ENCODE measurements around the gene TNFSF12.
A peak's percentile ranks its signal among the peaks of the same experiment; 100 is the strongest.

TNFSF12 gene

DNA sequence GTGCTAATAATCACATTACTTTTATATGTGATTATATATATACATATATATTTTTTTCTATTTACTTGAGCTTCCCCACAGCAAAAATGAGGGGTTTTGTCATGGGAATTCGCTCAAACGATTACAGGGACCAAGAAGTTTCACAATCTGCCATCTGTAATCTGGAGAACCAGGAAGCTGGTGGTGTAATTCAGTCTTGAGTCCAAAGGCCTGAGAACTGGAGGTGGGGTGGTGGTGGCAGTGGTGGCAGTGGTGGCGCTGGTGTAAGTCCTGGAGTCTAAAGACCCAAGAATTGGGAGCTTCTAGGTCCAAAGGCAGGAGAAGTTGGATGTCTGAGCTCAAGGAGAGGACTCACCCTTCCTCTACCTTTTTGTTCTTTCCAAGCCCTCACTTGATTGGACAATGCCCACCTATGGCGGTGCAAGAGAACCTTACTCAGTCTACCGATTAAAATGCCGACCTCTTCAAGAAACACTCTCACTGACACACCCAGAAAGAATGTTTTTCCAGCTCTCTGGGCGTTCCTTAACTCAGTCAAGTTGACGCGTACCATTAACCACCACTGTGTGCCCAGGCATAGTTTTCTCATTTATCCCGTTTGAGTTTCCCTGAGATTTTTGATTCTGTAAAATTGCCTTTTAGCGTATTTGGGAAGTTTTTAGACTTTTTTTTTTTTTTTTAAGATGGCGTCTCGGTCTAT lies 32.8 kb upstream of the TNFSF12 start:
- DNase-seq: no peak
- Mint-ChIP-seq H3K36me3 (peaks cover 25% of the 10 kb centered on the region), H3K9me3 (no peaks in the 10 kb centered on the region), H3K27me3 (no peaks in the 10 kb centered on the region), H3K4me1 (peaks cover 2% of the 10 kb centered on the region), H3K27ac (no peak overlapping the region), H3K4me3 (no peak overlapping the region)
- CTCF ChIA-PET: interaction anchor here (0.9 to 5.8 kb wide), 12 partner anchors 8 to 172 kb away, joined by 3 to 157 read pairs (median 8); partner anchors contain the start of genes SENP3, SOX15, TNFSF12 and TNFSF13

DNA sequence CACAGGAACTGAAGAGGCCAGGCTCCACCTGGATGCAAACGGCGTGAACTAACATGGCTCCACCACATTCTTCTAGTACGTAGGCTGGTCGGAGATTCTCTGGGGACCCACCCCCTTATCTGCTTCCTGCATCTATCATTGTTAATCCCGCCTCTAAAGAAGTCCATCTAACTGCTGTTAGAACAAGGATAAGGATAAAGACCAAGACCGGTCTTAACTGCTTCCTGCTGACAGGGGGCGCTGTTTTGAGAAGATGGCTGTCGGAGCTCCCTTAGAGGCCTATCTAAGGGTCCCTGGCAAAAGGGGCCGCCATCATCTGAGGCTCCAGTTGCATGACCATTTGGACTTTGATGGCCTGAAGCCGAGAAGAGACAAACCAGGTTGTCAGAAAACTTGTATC lies 25.8 kb upstream of the TNFSF12 start:
- Mint-ChIP-seq H3K36me3 (peaks cover 7% of the 10 kb centered on the region), H3K27ac (no peak overlapping the region), H3K27me3 (peaks cover 6% of the 10 kb centered on the region), H3K9me3 (peaks cover 11% of the 10 kb centered on the region), H3K4me1 (peaks cover 4% of the 10 kb centered on the region), H3K4me3 (no peak overlapping the region)
- CTCF ChIA-PET: interaction anchor here (0.9 to 5.1 kb wide), 10 partner anchors 9 to 193 kb away, joined by 3 to 26 read pairs (median 5); partner anchors contain the start of genes SENP3, SOX15 and TNFSF13
- DNase-seq: peak; percentile 58

DNA sequence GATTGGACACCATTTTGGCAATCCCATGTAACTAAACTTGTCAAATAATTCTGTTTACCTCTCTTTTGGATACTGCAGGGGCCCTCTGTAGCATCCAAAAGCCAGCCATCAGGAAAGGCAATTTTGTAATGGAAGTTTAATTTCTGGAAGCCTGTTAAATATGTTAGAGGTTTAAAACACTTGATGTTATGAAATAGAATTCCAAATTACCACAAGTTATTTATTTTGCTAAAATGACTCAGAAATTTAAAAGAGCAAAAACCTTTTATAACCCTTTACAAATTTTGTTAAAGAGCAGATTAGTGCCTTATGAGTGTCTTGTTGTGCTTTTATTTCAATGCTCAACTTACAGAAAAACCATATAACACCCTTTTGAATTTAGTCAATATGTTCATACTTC lies 20.0 kb upstream of the TNFSF12 start:
- Mint-ChIP-seq H3K36me3 (peaks cover 13% of the 10 kb centered on the region), H3K4me1 (no peaks in the 10 kb centered on the region), H3K9me3 (peaks cover 22% of the 10 kb centered on the region), H3K27ac (no peak overlapping the region), H3K4me3 (no peak overlapping the region), H3K27me3 (peaks cover 6% of the 10 kb centered on the region)
- CTCF ChIA-PET: no interaction called here
- DNase-seq: no peak

DNA sequence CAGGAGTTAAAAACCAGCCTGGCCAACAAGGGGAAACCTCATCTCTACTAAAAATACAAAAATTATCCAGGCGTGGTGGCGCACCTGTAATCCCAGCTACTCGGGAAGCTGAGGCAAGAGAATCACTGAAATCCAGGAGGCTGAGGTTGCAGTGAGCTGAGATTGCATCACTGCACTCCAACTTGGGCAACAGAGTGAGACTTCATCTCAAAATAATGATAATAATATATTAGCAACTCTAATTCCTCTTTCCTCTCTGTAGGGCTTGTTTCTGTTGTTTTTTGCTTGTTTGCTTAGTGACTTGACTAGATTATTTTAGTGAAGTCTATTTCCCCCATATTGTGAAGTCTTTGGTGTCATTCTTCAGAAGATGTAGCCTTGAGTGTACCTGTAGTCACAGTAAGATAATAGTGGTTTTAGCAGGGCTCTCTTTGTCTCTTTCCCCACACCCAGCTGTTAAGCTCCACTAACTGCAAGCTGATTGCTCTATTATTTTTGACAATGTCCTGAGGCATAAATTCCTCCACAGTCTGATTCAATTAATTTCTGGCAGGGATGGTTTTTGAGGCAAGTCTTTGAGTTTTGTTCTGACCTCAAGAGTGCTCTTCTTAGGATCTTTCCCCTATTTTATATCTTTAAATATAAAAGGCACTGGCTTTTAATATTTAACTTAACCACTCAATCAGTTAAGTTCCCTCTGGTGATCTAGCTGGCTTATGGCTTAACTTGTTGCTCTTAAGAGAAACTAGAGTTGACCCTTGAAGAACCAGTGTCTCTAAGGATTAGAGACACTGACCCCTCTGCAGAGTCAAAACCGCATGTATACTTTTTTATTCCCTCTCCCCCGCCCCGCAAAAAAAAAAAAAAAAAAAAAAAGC lies 18.6 kb upstream of the TNFSF12 start:
- Mint-ChIP-seq H3K36me3 (peaks cover 13% of the 10 kb centered on the region), H3K4me3 (no peak overlapping the region), H3K27me3 (no peaks in the 10 kb centered on the region), H3K9me3 (peaks cover 22% of the 10 kb centered on the region), H3K27ac (no peak overlapping the region), H3K4me1 (no peaks in the 10 kb centered on the region)
- DNase-seq: no peak
- CTCF ChIA-PET: interaction anchor here (1.0 kb wide), 1 partner anchor 30 kb away, joined by 3 read pairs; no protein-coding TSS in a partner anchor

DNA sequence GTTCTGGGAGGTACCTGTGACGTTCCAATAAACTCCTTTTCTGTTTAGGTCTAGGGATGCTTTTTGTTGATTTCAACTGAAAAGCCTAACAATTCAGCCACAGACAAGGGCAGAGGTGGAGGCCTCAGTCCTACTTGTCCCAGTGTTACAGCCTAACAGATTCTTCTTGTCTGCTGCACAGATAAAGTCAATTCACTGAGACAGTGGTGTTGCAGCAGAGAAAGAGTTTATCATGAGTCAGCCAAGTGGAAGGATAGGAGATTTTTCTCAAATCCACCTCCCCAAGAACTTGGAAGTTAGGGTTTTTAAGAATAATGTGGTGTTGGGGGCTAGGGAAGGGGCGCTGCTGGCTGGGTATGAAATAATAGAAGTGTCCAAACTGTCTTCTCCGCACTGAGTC lies 10.8 kb upstream of the TNFSF12 start:
- Mint-ChIP-seq H3K9me3 (peaks cover 10% of the 10 kb centered on the region), H3K36me3 (peaks cover 1% of the 10 kb centered on the region), H3K27ac (no peak overlapping the region), H3K4me3 (no peak overlapping the region), H3K27me3 (peaks cover 20% of the 10 kb centered on the region), H3K4me1 (no peaks in the 10 kb centered on the region)
- DNase-seq: no peak
- CTCF ChIA-PET: interaction anchor here (0.7 to 2.9 kb wide), 2 partner anchors 16 to 22 kb away, joined by 4 to 7 read pairs; no protein-coding TSS in a partner anchor

DNA sequence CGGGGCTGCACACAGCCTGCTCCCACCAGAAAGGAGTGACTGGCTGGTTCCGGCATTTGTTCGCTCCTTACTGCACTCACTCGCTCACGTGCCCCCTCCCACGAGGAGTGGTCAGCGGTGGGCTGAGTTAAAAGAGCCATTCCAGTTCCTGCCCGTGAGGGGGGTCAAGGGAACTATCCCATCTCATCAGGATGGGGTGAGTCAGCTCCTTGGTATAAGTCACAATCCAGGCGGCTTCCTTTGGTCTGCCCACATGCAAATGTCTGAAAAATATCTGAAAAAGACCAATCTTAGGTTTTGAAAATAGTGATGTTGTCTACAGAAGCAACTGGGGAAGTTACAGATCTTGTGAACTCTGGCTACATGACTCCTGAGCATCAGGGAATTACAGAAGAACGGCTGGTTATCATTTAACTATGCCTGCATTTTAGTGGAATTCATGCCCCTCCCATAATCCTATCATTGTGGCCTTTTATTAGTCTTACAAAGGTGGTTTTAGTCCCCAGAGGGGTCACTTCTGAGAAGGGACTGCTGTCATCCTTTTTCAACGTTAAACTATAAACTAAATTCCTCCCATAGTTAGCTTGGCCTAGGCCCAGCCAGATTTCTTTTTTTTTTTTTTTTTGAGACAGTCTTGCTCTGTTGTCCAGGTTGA lies 9.8 kb upstream of the TNFSF12 start:
- H3K4me1 Mint-ChIP-seq: no peaks in the 10 kb centered on the region
- DNase-seq: no peak
- no peak overlapping the region for H3K4me3 Mint-ChIP-seq
- peaks cover 10% of the 10 kb centered on the region for H3K9me3 Mint-ChIP-seq
- H3K27me3 Mint-ChIP-seq: peaks cover 22% of the 10 kb centered on the region
- no peak overlapping the region for H3K27ac Mint-ChIP-seq
- H3K36me3 Mint-ChIP-seq: peaks cover 1% of the 10 kb centered on the region
- CTCF ChIA-PET: interaction anchor here (2.9 kb wide), 1 partner anchor 21 kb away, joined by 7 read pairs; no protein-coding TSS in a partner anchor

DNA sequence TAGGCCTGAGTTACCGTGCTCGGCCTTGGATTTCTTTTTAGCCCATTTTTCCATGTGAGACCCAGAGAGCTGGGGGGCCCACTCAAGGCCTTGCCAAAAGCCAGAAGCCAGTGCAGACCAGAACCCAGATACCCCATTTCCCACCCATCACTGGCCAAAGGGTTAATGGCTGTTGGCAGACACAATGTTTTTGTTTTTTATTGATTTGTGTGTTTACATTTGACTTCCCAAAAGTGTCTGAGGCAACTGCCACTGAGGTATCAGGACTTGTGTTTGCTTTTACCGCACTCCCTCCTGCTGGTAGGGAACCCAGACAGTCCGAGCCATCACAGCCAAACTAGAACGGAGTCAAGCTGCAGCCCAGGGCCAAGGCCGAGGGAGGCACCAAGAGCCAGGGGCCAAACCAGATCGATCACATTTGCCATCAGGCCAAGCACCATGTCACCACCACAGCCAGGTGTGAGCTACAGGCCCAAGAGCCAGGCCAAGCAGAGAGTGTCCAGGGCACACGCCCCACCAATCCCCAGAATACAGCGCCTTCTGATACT lies 7.7 kb upstream of the TNFSF12 start:
- Mint-ChIP-seq H3K27me3 (peaks cover 22% of the 10 kb centered on the region), H3K9me3 (peaks cover 10% of the 10 kb centered on the region), H3K36me3 (peaks cover 1% of the 10 kb centered on the region), H3K4me1 (no peaks in the 10 kb centered on the region), H3K4me3 (no peak overlapping the region), H3K27ac (no peak overlapping the region)
- CTCF ChIA-PET: interaction anchor here (0.6 to 1.3 kb wide), 3 partner anchors 11 to 589 kb away, joined by 3 read pairs; no protein-coding TSS in a partner anchor
- DNase-seq: no peak

DNA sequence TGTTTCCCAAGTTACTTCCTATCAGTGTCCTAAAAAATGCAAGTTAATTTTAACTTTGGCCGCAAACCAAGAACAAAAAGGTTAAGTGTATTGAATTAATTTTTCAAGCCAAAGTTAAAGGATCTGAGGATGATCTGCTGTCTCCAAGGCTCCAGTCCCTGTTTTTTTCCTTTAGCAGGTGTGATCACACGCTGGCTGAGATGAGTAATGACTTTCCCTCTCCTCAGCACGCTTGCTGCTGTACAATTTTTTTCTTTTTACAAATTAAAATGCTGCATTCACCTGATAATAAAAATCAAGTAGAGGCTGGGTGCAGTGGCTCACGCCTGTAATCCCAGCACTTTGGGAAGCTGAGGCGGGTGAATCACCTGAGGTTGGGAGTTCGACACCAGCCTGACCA lies 3.9 kb upstream of the TNFSF12 start:
- DNase-seq: no peak
- peaks cover 12% of the 10 kb centered on the region for H3K36me3 Mint-ChIP-seq
- H3K4me1 Mint-ChIP-seq: peaks cover 20% of the 10 kb centered on the region
- no peak overlapping the region for H3K27ac Mint-ChIP-seq
- H3K27me3 Mint-ChIP-seq: peaks cover 11% of the 10 kb centered on the region
- CTCF ChIA-PET: no interaction called here
- no peaks in the 10 kb centered on the region for H3K9me3 Mint-ChIP-seq
- no peak overlapping the region for H3K4me3 Mint-ChIP-seq

DNA sequence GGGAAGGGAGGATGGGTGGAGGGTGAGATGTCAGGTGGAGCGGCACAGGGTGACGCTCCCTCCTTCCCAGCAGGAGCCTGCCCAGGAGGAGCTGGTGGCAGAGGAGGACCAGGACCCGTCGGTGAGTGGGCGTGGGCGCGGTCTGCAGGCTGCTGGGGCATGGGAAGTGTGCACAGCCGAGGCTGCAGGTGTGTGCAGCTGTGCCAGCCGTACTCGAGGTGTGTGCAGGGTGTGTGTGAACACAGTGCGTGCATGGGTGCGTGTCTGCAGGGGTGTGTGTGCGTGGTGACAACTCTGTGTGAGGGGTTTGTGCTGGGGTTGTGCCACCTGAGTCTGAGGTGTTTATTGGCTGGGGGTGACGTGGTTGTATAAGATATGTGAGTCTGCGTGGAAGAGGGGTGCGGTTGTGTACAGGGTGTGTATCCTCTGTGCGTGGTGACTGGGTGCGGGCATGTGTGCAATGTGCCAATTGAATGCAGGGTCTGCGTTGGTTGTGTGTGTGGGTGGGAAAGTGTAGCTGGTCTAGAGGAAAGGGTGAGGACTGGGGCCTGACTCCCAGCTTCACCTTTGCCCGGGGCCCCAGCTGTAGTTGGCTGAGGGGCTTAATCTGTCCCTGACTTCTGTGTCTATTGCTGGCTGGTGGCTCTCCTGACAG lies 670 bp downstream of the TNFSF12 start:
- Mint-ChIP-seq H3K4me1 (peaks cover 63% of the 10 kb centered on the region), H3K27me3 (no peaks in the 10 kb centered on the region), H3K36me3 (peaks cover 42% of the 10 kb centered on the region), H3K4me3 (peak overlapping the region; percentile 86), H3K9me3 (no peaks in the 10 kb centered on the region), H3K27ac (peak overlapping the region; percentile 86)
- DNase-seq: peak; percentile 68
- CTCF ChIA-PET: interaction anchor here (0.8 to 4.6 kb wide), 3 partner anchors 11 to 34 kb away, joined by 3 to 26 read pairs (median 7); partner anchors contain the start of gene SENP3

DNA sequence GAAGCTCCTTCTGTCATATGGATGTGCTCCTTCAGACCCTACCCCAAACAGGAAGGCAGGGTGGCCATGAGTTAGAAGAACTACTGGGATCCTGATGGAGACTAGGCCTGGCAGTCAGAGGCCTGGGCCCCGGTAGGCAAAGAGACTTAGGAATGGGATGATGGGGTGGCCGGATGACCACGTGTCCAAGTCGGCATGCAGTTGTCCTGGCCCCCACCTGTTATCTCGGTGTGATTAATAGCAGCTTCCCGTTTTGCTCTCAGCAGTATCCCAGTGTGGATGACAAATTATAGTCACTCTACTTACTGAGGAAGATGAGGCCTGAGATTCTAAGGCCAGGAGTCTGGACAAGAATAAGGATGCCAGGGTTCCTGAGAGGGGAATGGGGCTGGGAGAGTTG lies 1.5 kb downstream of the TNFSF12 start:
- Mint-ChIP-seq H3K27me3 (no peaks in the 10 kb centered on the region), H3K4me3 (peak overlapping the region; percentile 86), H3K9me3 (no peaks in the 10 kb centered on the region), H3K4me1 (peaks cover 71% of the 10 kb centered on the region), H3K36me3 (peaks cover 47% of the 10 kb centered on the region), H3K27ac (peak overlapping the region; percentile 86)
- no peak for DNase-seq
- CTCF ChIA-PET: interaction anchor here (1.0 to 4.6 kb wide), 2 partner anchors 11 to 36 kb away, joined by 3 to 26 read pairs; partner anchors contain the start of gene SENP3

DNA sequence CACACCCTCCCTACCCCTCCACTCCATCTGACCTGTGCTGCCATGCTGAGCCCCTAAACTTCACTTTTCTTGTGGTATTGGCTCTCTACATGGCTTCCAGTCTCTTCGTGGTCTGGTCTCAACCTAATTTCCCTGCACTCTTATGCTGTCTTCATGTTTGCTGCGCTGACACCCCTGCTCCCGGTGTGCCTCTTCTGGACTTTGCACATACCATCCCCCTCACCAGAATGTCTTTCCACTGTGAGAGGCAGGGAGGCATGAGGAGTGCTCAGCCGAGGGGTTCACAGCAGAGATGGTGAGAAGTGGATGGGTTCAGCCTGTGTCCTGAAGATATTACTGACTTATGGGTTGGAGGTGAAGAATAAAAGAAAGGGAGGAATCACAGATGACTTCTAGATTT lies 2.5 kb downstream of the TNFSF12 start:
- Mint-ChIP-seq H3K9me3 (no peaks in the 10 kb centered on the region), H3K4me1 (peaks cover 77% of the 10 kb centered on the region), H3K27ac (peak overlapping the region; percentile 86), H3K27me3 (no peaks in the 10 kb centered on the region), H3K4me3 (peak overlapping the region; percentile 86), H3K36me3 (peaks cover 52% of the 10 kb centered on the region)
- DNase-seq: no peak
- CTCF ChIA-PET: interaction anchor here (1.2 to 1.4 kb wide), 2 partner anchors 9 to 37 kb away, joined by 4 to 11 read pairs; no protein-coding TSS in a partner anchor

DNA sequence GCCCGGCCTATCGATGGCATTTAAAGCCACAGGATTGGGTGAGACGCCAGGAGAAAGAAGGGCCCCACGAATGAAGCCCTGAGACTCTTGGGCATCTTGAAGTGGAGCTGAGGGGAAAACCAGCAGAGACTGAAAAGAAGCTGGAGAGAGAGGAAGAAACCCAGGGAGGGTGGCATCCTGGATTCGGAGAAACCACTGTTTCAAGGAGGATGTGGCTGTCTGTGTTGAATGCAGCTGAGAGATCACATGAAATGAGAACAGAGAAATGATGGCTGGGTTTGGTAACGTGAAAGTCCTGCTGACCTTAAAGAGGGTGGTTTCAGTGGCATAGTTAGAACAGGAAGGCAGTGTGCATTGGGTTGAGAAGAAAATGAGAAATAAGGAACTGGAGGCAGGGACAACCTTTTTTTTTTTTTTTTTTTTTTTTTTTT lies 3.8 kb downstream of the TNFSF12 start:
- CTCF ChIA-PET: interaction anchor here (0.9 to 1.4 kb wide), 6 partner anchors 8 to 197 kb away, joined by 3 to 11 read pairs (median 4); no protein-coding TSS in a partner anchor
- Mint-ChIP-seq H3K27ac (peak overlapping the region; percentile 86), H3K9me3 (no peaks in the 10 kb centered on the region), H3K4me3 (peak overlapping the region; percentile 45), H3K27me3 (no peaks in the 10 kb centered on the region), H3K36me3 (peaks cover 58% of the 10 kb centered on the region), H3K4me1 (peaks cover 81% of the 10 kb centered on the region)
- peak; percentile 78 for DNase-seq

DNA sequence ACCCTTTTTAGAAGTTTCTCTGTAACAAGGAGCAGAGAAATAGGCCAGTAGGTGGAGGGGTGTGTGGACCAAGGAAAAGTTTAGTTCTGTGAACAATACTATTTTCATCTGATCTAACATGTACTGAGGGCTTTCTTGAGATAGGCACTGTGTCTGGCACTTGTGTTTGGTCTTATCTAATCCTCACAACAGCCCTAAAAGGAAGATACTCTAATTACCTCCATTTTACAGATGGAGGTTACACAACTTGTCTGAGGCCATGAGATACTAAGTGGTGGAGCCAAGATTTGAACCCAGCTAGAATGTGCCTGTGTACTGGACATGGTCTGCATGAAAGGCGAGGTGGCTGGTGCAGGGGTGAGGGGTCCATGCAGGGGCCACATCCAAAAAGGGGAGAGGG lies 4.5 kb downstream of the TNFSF12 start:
- Mint-ChIP-seq H3K4me1 (peaks cover 83% of the 10 kb centered on the region), H3K4me3 (peak overlapping the region; percentile 45), H3K27me3 (no peaks in the 10 kb centered on the region), H3K27ac (peak overlapping the region; percentile 86), H3K9me3 (no peaks in the 10 kb centered on the region), H3K36me3 (peaks cover 58% of the 10 kb centered on the region)
- no peak for DNase-seq
- CTCF ChIA-PET: interaction anchor here (0.8 to 3.4 kb wide), 6 partner anchors 12 to 197 kb away, joined by 3 to 10 read pairs (median 4); no protein-coding TSS in a partner anchor

Data from activated naive CD4-positive, alpha-beta T cell treated with anti-CD3 and anti-CD28 coated beads, Interleukin-2, amount 10 ng/mL, durations not matched to agents 7 days and 5 days (primary cell).